Fibroblast of the conjunctiva (primary cell): ENCODE measurements around the gene RAD51D.
"Not testable (repeated sequence)": the region's sequence is repeated elsewhere in the genome, so short reads cannot be mapped to it uniquely, and the experiment has no call there.

Experiments
- DNase-seq: peaks from one replicate; pipeline ENCODE4 v3.0.0-alpha.2; 2010; ENCODE audit warnings: low read depth

Gene RAD51D

GRCh38 chr17:35065880-35066279 is 53.8 kb downstream of the RAD51D start:
- no peak for DNase-seq

GRCh38 chr17:35064516-35065215 is 55.0 kb downstream of the RAD51D start:
- DNase-seq, result no peak

GRCh38 chr17:35063514-35064223 is 56.0 kb downstream of the RAD51D start, which contains the start of gene RFFL:
RFFL (minus strand) TSS chr17:35063707; CDS start chr17:35026553, 37,154 bp downstream.
- peak; percentile 95 for DNase-seq

- DNase-seq, result no peak
Measured at GRCh38 chr17:35062308-35062707, 57.4 kb downstream of the RAD51D start.

GRCh38 chr17:35057332-35057915 is 62.2 kb downstream of the RAD51D start:
- no peak for DNase-seq

GRCh38 chr17:35056013-35056412 is 63.6 kb downstream of the RAD51D start:
- no peak for DNase-seq

GRCh38 chr17:35053204-35053603 is 66.5 kb downstream of the RAD51D start:
- DNase-seq, result no peak

GRCh38 chr17:35052780-35053179 is 66.9 kb downstream of the RAD51D start:
- no peak for DNase-seq

- no peak for DNase-seq
Measured at GRCh38 chr17:35052241-35052610, 67.4 kb downstream of the RAD51D start.

GRCh38 chr17:35051579-35052240 is 68.0 kb downstream of the RAD51D start:
- no peak for DNase-seq

- DNase-seq, result no peak
Measured at GRCh38 chr17:35051183-35051578, 68.5 kb downstream of the RAD51D start.

- DNase-seq, result no peak
Measured at GRCh38 chr17:35050170-35050569, 69.5 kb downstream of the RAD51D start.

GRCh38 chr17:35048685-35049379 is 70.8 kb downstream of the RAD51D start:
- DNase-seq, result no peak

GRCh38 chr17:35046740-35047283 is 72.8 kb downstream of the RAD51D start:
- DNase-seq, result no peak

GRCh38 chr17:35046245-35046644 is 73.4 kb downstream of the RAD51D start:
- DNase-seq, result no peak

GRCh38 chr17:35045458-35045979 is 74.1 kb downstream of the RAD51D start:
- DNase-seq, result not testable (repeated sequence)

- no peak for DNase-seq
Measured at GRCh38 chr17:35044181-35044580, 75.5 kb downstream of the RAD51D start.
